K562 (cell line): ENCODE results near the gene GIGYF1. TPM values are rescaled to one million over a fixed set of nuclear protein-coding genes. Genes with fewer than 3 reads are reported as not detected.

Experiments used
- GMEB1 ChIP-seq: fragments of 250-450 bp; sonication (Bioruptor Pico); IDR thresholded peaks from 2 replicates; pipeline ENCODE4 v1.4.0; 2020; ENCODE audit warnings: mild to moderate bottlenecking
- HMGXB4 ChIP-seq: sonication (generic); formaldehyde crosslinking; IDR thresholded peaks from 2 replicates; pipeline ENCODE4 v1.8.1; 2023; ENCODE audit warnings: mild to moderate bottlenecking, missing genetic modification reagents
- MXD1 ChIP-seq: fragments of 250-450 bp; sonication (Bioruptor Pico); IDR thresholded peaks from 2 replicates; pipeline ENCODE4 v1.8.0; 2021; ENCODE audit warnings: borderline replicate concordance, mild to moderate bottlenecking, moderate library complexity; ENCODE audit not compliant: poor library complexity, severe bottlenecking
- NFE2L1 ChIP-seq: fragments of 450-650 bp; IDR thresholded peaks from 2 replicates; pipeline ENCODE4 v1.6.1; 2016; ENCODE audit warnings: missing genetic modification characterization, low read depth, mild to moderate bottlenecking, missing compliant biosample characterization, moderate library complexity, borderline replicate concordance
- NFIX ChIP-seq: fragments of 250-450 bp; sonication (Bioruptor Pico); IDR thresholded peaks from 2 replicates; pipeline ENCODE4 v1.4.0; 2020; ENCODE audit warnings: low read depth, mild to moderate bottlenecking, moderate library complexity
- NR3C1 ChIP-seq: sonication (generic); formaldehyde crosslinking; IDR thresholded peaks from 2 replicates; pipeline ENCODE4 v1.8.1; 2022; ENCODE audit warnings: missing genetic modification reagents
- NR4A1 ChIP-seq, 2 experiments: fragments of 250-450 bp in 1 of 2; fragments of 450-650 bp in 1 of 2; sonication (Bioruptor Pico) in 1 of 2; IDR thresholded peaks; 2 replicates each; pipeline versions ENCODE4 v1.4.0 to v1.6.1; 2016 to 2020; ENCODE audit warnings: mild to moderate bottlenecking in 2 of 2, missing compliant biosample characterization in 1 of 2, missing genetic modification characterization in 1 of 2, moderate library complexity in 1 of 2
- PHF8 ChIP-seq: fragments of 200-600 bp; sonication (generic); IDR thresholded peaks from 2 replicates; pipeline ENCODE4 v1.6.1; 2012; ENCODE audit warnings: mixed run types, mild to moderate bottlenecking, inconsistent platforms, low read length, moderate library complexity, borderline replicate concordance
- POLR2A ChIP-seq: fragments of 450-650 bp; conservative IDR thresholded peaks from 2 replicates; pipeline ENCODE4 v1.6.1; 2016
- POLR2B ChIP-seq: fragments of 450-650 bp; IDR thresholded peaks from 2 replicates; pipeline ENCODE4 v1.6.1; 2018; ENCODE audit warnings: low read depth; ENCODE audit not compliant: partially characterized antibody
- RAD21 ChIP-seq, 2 experiments: fragments of 250-450 bp in 1 of 2; fragments of 450-650 bp in 1 of 2; sonication (Bioruptor Pico) in 1 of 2; formaldehyde crosslinking in 1 of 2; IDR thresholded peaks in 1 of 2; conservative IDR thresholded peaks in 1 of 2; 2 replicates each; pipeline versions ENCODE4 v1.4.0 to v1.8.0; 2020 to 2022; ENCODE audit warnings: mild to moderate bottlenecking in 2 of 2, moderate library complexity in 1 of 2
- RBFOX2 ChIP-seq: fragments of 200-400 bp; formaldehyde crosslinking; IDR thresholded peaks from 2 replicates; pipeline ENCODE4 v1.6.1; 2017; ENCODE audit warnings: low read depth, mild to moderate bottlenecking, low read length, moderate library complexity
- RBM14 ChIP-seq: fragments of 200-400 bp; formaldehyde crosslinking; IDR thresholded peaks from 2 replicates; pipeline ENCODE4 v1.6.1; 2018; ENCODE audit warnings: low read depth, mild to moderate bottlenecking, low read length, moderate library complexity, borderline replicate concordance; ENCODE audit not compliant: insufficient read depth
- ZBTB9 ChIP-seq: fragments of 450-650 bp; formaldehyde crosslinking; IDR thresholded peaks from 2 replicates; pipeline ENCODE4 v1.4.0; 2020; ENCODE audit warnings: mild to moderate bottlenecking, moderate library complexity
- ZFP1 ChIP-seq: fragments of 450-650 bp; formaldehyde crosslinking; IDR thresholded peaks from 2 replicates; pipeline ENCODE4 v1.4.0; 2020; ENCODE audit warnings: mild to moderate bottlenecking, mixed read lengths
- ZNF512 ChIP-seq: IDR thresholded peaks from 2 replicates; pipeline ENCODE4 v1.6.1; 2016; ENCODE audit warnings: missing genetic modification characterization, missing compliant biosample characterization
- polyA plus RNA-seq, 8 experiments: library from polyadenylated mRNA; depleted of rRNA in 4 of 8; stranded (reverse) in 5 of 8; unstranded in 3 of 8; fragments of >200 nt; fragmentation: Nextera tagmentation in 2 of 8; fragmentation: Illumina TruSeq in 1 of 8; extraction: Ambion mirVana in 2 of 8; extraction: Trizol in 1 of 8; gene quantifications; 2 replicates each; pipeline versions ENCODE4 v1.2.1 to v1.2.3, GENCODE V29; 2011 to 2014; ENCODE audit warnings: inconsistent platforms in 1 of 8, missing spikeins in 1 of 8
- total RNA-seq, 7 experiments: library from RNA; depleted of rRNA in 6 of 7; stranded (reverse); fragments of >200 nt in 6 of 7; fragmentation: Illumina TruSeq in 2 of 7; extraction: Trizol in 2 of 7; gene quantifications; 2 replicates each; pipeline versions ENCODE4 v1.2.1 to v1.2.3, GENCODE V29; 2011 to 2021; ENCODE audit warnings: low replicate concordance in 1 of 7

Gene GIGYF1
- total and polyA plus RNA-seq, 9 of the 15 experiments (the other 6 are each of a cell fraction or from before 2014, with no cell fraction given) = 0.56 to 76.2 (median 16.8) TPM

- TF ChIP-seq ZNF512 (tag) (no peak), POLR2B (peak; percentile 85), ZFP1 (CRISPR knock-in tag) (no peak), NFIX (CRISPR knock-in tag) (no peak), PHF8 (peak; percentile 95; the same call in 1 of the 2 replicates), RBM14 (no peak), NR4A1 (CRISPR knock-in tag; IDR thresholded peaks at IDR 0.05) (0 out of 2 replicates have a peak, but pooled peaks have one; percentile 2), NR4A1 (tag; IDR thresholded peaks at IDR 0.05) (no peak), RAD21 (CRISPR knock-in tag; conservative IDR thresholded peaks at IDR 0.05 in 1 of 2, IDR thresholded peaks at IDR 0.05 in 1 of 2) (no peak), RBFOX2 (peak; percentile 97), POLR2A (peak; percentile 96), GMEB1 (CRISPR knock-in tag) (no peak), NR3C1 (CRISPR knock-in tag) (no peak), ZBTB9 (no peak; the same call in 1 of the 2 replicates), NFE2L1 (tag) (no peak), HMGXB4 (CRISPR knock-in tag) (peak; percentile 61; the same call in 1 of the 2 replicates), MXD1 (CRISPR knock-in tag) (no peak)
These were observed 12.0 kb upstream of the GIGYF1 start, which contains the start of gene POP7 (continued) for GRCh38 chr7:100705753-100706671.
